Measurements from ENCODE around the gene CFAP54. TPM values are rescaled to one million over a fixed set of nuclear protein-coding genes. Genes with fewer than 3 reads are reported as not detected.
"Not testable (repeated sequence)": the region's sequence is repeated elsewhere in the genome, so short reads cannot be mapped to it uniquely, and the experiment has no call there.

The CFAP54 gene
- total RNA-seq, 1 experiment from 2014 or later = not detected

GRCh38 chr12:96452261-96452922 is 37.0 kb upstream of the CFAP54 start:
- Histone ChIP-seq H3K9me2 (replicated peaks; ENCODE audit: insufficient read depth, low read length) (no peaks in the 10 kb centered on the region), H3K27ac (ENCODE audit: low read length) (no peak overlapping the region), H4K20me1 (ENCODE audit: insufficient read depth, low read depth, low read length) (no peaks in the 10 kb centered on the region), H3K36me3 (ENCODE audit: insufficient read depth, low read length) (no peaks in the 10 kb centered on the region), H3K27me3 (ENCODE audit: low read length) (no peaks in the 10 kb centered on the region), H3K9me3 (ENCODE audit: low read length) (no peaks in the 10 kb centered on the region), H3K79me2 (ENCODE audit: low read length) (no peaks in the 10 kb centered on the region), H3K4me2 (ENCODE audit: low read depth, low read length, poor library complexity, severe bottlenecking) (no peak overlapping the region), H3K4me1 (ENCODE audit: low read length) (peaks cover 9% of the 10 kb centered on the region), H3K9ac (ENCODE audit: low read length) (no peak overlapping the region), H2AFZ (ENCODE audit: low read length) (no peak overlapping the region), H3K4me3 (ENCODE audit: low read length) (no peak overlapping the region)
- no peak for DNase-seq

- Histone ChIP-seq H3K4me3 (ENCODE audit: low read length) (no peak overlapping the region), H4K20me1 (ENCODE audit: insufficient read depth, low read depth, low read length) (no peaks in the 10 kb centered on the region), H3K9me2 (replicated peaks; ENCODE audit: insufficient read depth, low read length) (no peaks in the 10 kb centered on the region), H3K9me3 (ENCODE audit: low read length) (no peaks in the 10 kb centered on the region), H2AFZ (ENCODE audit: low read length) (no peak overlapping the region), H3K79me2 (ENCODE audit: low read length) (no peaks in the 10 kb centered on the region), H3K36me3 (ENCODE audit: insufficient read depth, low read length) (no peaks in the 10 kb centered on the region), H3K27me3 (ENCODE audit: low read length) (no peaks in the 10 kb centered on the region), H3K4me1 (ENCODE audit: low read length) (peaks cover 9% of the 10 kb centered on the region), H3K4me2 (ENCODE audit: low read depth, low read length, poor library complexity, severe bottlenecking) (no peak overlapping the region), H3K9ac (ENCODE audit: low read length) (no peak overlapping the region), H3K27ac (ENCODE audit: low read length) (no peak overlapping the region)
- no peak for DNase-seq
Observed at GRCh38 chr12:96454396-96454795, 35.0 kb upstream of the CFAP54 start.

GRCh38 chr12:96456265-96456974 is 33.0 kb upstream of the CFAP54 start:
- Histone ChIP-seq H3K4me1 (ENCODE audit: low read length) (peaks cover 9% of the 10 kb centered on the region), H3K4me2 (ENCODE audit: low read depth, low read length, poor library complexity, severe bottlenecking) (peak overlapping the region; percentile 15), H3K9ac (ENCODE audit: low read length) (no peak overlapping the region), H3K36me3 (ENCODE audit: insufficient read depth, low read length) (no peaks in the 10 kb centered on the region), H3K27ac (ENCODE audit: low read length) (no peak overlapping the region), H3K79me2 (ENCODE audit: low read length) (no peaks in the 10 kb centered on the region), H3K4me3 (ENCODE audit: low read length) (no peak overlapping the region), H3K9me3 (ENCODE audit: low read length) (no peaks in the 10 kb centered on the region), H3K9me2 (replicated peaks; ENCODE audit: insufficient read depth, low read length) (no peaks in the 10 kb centered on the region), H3K27me3 (ENCODE audit: low read length) (no peaks in the 10 kb centered on the region), H4K20me1 (ENCODE audit: insufficient read depth, low read depth, low read length) (no peaks in the 10 kb centered on the region), H2AFZ (ENCODE audit: low read length) (no peak overlapping the region)
- peak; percentile 45 for DNase-seq

- Histone ChIP-seq H2AFZ (ENCODE audit: low read length) (no peak overlapping the region), H3K9ac (ENCODE audit: low read length) (no peak overlapping the region)
- no peak for DNase-seq
Observed at GRCh38 chr12:96457191-96457930, 32.0 kb upstream of the CFAP54 start.

GRCh38 chr12:96459281-96459680 is 30.1 kb upstream of the CFAP54 start:
- H4K20me1 ChIP-seq (ENCODE audit: insufficient read depth, low read depth, low read length); H3K27me3 ChIP-seq (ENCODE audit: low read length); H3K4me2 ChIP-seq (ENCODE audit: low read depth, low read length, poor library complexity, severe bottlenecking); H3K9me3 ChIP-seq (ENCODE audit: low read length); H3K4me3 ChIP-seq (ENCODE audit: low read length); H3K36me3 ChIP-seq (ENCODE audit: insufficient read depth, low read length); H3K4me1 ChIP-seq (ENCODE audit: low read length); H2AFZ ChIP-seq (ENCODE audit: low read length); H3K79me2 ChIP-seq (ENCODE audit: low read length); H3K27ac ChIP-seq (ENCODE audit: low read length); H3K9ac ChIP-seq (ENCODE audit: low read length); H3K9me2 ChIP-seq (replicated peaks; ENCODE audit: insufficient read depth, low read length): not testable (repeated sequence)
- peak; percentile 43 for DNase-seq

More at GRCh38 chr12:96457191-96457930, 32.0 kb upstream of the CFAP54 start:
- Histone ChIP-seq H3K79me2 (ENCODE audit: low read length) (no peaks in the 10 kb centered on the region), H3K36me3 (ENCODE audit: insufficient read depth, low read length) (no peaks in the 10 kb centered on the region), H3K9me3 (ENCODE audit: low read length) (no peaks in the 10 kb centered on the region), H3K4me2 (ENCODE audit: low read depth, low read length, poor library complexity, severe bottlenecking) (no peak overlapping the region), H4K20me1 (ENCODE audit: insufficient read depth, low read depth, low read length) (no peaks in the 10 kb centered on the region), H3K4me3 (ENCODE audit: low read length) (no peak overlapping the region), H3K27ac (ENCODE audit: low read length) (no peak overlapping the region), H3K27me3 (ENCODE audit: low read length) (no peaks in the 10 kb centered on the region), H3K9me2 (replicated peaks; ENCODE audit: insufficient read depth, low read length) (no peaks in the 10 kb centered on the region), H3K4me1 (ENCODE audit: low read length) (peaks cover 9% of the 10 kb centered on the region)

- Histone ChIP-seq H3K27me3 (ENCODE audit: low read length) (no peaks in the 10 kb centered on the region), H4K20me1 (ENCODE audit: insufficient read depth, low read depth, low read length) (no peaks in the 10 kb centered on the region), H3K27ac (ENCODE audit: low read length) (no peak overlapping the region), H3K4me3 (ENCODE audit: low read length) (no peak overlapping the region), H3K4me2 (ENCODE audit: low read depth, low read length, poor library complexity, severe bottlenecking) (no peak overlapping the region), H3K9me2 (replicated peaks; ENCODE audit: insufficient read depth, low read length) (no peaks in the 10 kb centered on the region), H3K36me3 (ENCODE audit: insufficient read depth, low read length) (no peaks in the 10 kb centered on the region), H3K9ac (ENCODE audit: low read length) (no peak overlapping the region), H3K4me1 (ENCODE audit: low read length) (no peaks in the 10 kb centered on the region), H3K9me3 (ENCODE audit: low read length) (no peaks in the 10 kb centered on the region), H3K79me2 (ENCODE audit: low read length) (no peaks in the 10 kb centered on the region), H2AFZ (ENCODE audit: low read length) (no peak overlapping the region)
- DNase-seq = no peak
Observed at GRCh38 chr12:96462571-96463280, 26.7 kb upstream of the CFAP54 start.

GRCh38 chr12:96465896-96466295 is 23.5 kb upstream of the CFAP54 start:
- Histone ChIP-seq H3K9ac (ENCODE audit: low read length) (no peak overlapping the region), H3K9me2 (replicated peaks; ENCODE audit: insufficient read depth, low read length) (no peaks in the 10 kb centered on the region), H2AFZ (ENCODE audit: low read length) (no peak overlapping the region), H3K27me3 (ENCODE audit: low read length) (no peaks in the 10 kb centered on the region), H3K4me3 (ENCODE audit: low read length) (no peak overlapping the region), H3K27ac (ENCODE audit: low read length) (no peak overlapping the region), H3K4me1 (ENCODE audit: low read length) (no peaks in the 10 kb centered on the region), H3K79me2 (ENCODE audit: low read length) (no peaks in the 10 kb centered on the region), H4K20me1 (ENCODE audit: insufficient read depth, low read depth, low read length) (no peaks in the 10 kb centered on the region), H3K4me2 (ENCODE audit: low read depth, low read length, poor library complexity, severe bottlenecking) (no peak overlapping the region), H3K9me3 (ENCODE audit: low read length) (peaks cover 5% of the 10 kb centered on the region), H3K36me3 (ENCODE audit: insufficient read depth, low read length) (no peaks in the 10 kb centered on the region)
- no peak for DNase-seq
